OCI-LY7 (cell line): ENCODE results near the gene F8. TPM values are rescaled to one million over a fixed set of nuclear protein-coding genes. Genes with fewer than 3 reads are reported as not detected.

Experiments used
- BruUV-seq: library from RNA; stranded (reverse); fragments of 400-500 nt; replicated peaks from 2 replicates; lab custom pipeline; 2021; lab: Mats Ljungman, UMichigan
- CTCF ChIA-PET: fragments of 300-600 bp; sonication (Branson Sonifier 250); formaldehyde crosslinking; loops from one replicate; lab custom pipeline; 2022; ENCODE audit warnings: antibody characterized with exemption; ENCODE audit not compliant: unreplicated experiment; lab: Charles Lee
- POLR2A ChIA-PET: fragments of 300-600 bp; sonication (Branson Sonifier 250); formaldehyde crosslinking; loops from one replicate; lab custom pipeline; 2022; ENCODE audit warnings: antibody characterized with exemption; lab: Charles Lee
- DNase-seq: peaks from one replicate; pipeline ENCODE4 v3.0.0-alpha.2; 2015; ENCODE audit warnings: low spot score
- H2AFZ ChIP-seq: fragments of 200-600 bp; sonication (generic), shearing (Covaris generic); 2 replicates; pipeline ENCODE4 v1.6.1; 2014; ENCODE audit warnings: mild to moderate bottlenecking, antibody characterized with exemption, low read length, moderate library complexity
- H3K27ac ChIP-seq: fragments of 200-600 bp; sonication (generic); 2 replicates; pipeline ENCODE4 v1.5.1; 2014; ENCODE audit warnings: mixed run types, low read depth, mild to moderate bottlenecking, moderate library complexity, low read length, inconsistent platforms; ENCODE audit not compliant: poor library complexity, severe bottlenecking
- H3K36me3 ChIP-seq: fragments of 200-600 bp; sonication (generic); 2 replicates; pipeline ENCODE4 v1.6.1; 2014; ENCODE audit warnings: mild to moderate bottlenecking, antibody characterized with exemption, low read length, moderate library complexity, mixed read lengths; ENCODE audit not compliant: insufficient read depth
- H3K4me1 ChIP-seq: fragments of 200-600 bp; sonication (generic); 2 replicates; pipeline ENCODE4 v1.5.1; 2014; ENCODE audit warnings: mild to moderate bottlenecking, low read length; ENCODE audit not compliant: insufficient read depth, poor library complexity, severe bottlenecking
- H3K4me2 ChIP-seq: fragments of 200-600 bp; sonication (generic); 2 replicates; pipeline ENCODE4 v1.6.1; 2014; ENCODE audit warnings: mild to moderate bottlenecking, low read length
- H3K4me3 ChIP-seq: fragments of 200-600 bp; sonication (generic); 2 replicates; pipeline ENCODE4 v1.5.1; 2014; ENCODE audit warnings: mild to moderate bottlenecking, low read depth, low read length; ENCODE audit not compliant: poor library complexity, severe bottlenecking
- H3K79me2 ChIP-seq: fragments of 200-600 bp; sonication (generic); 2 replicates; pipeline ENCODE4 v1.6.1; 2016; ENCODE audit warnings: low read depth, mild to moderate bottlenecking, low read length, moderate library complexity, mixed read lengths; ENCODE audit not compliant: insufficient read depth
- H3K9me2 ChIP-seq: fragments of 200-600 bp; sonication (generic); 2 replicates; pipeline ENCODE4 v1.6.1; 2016; ENCODE audit warnings: mild to moderate bottlenecking, low read length, mixed read lengths; ENCODE audit not compliant: insufficient read depth
- H3K9me3 ChIP-seq: fragments of 200-600 bp; sonication (generic); 2 replicates; pipeline ENCODE4 v1.6.1; 2014; ENCODE audit warnings: mild to moderate bottlenecking, mixed run types, low read length, mixed read lengths
- H4K20me1 ChIP-seq: fragments of 200-600 bp; sonication (generic); 2 replicates; pipeline ENCODE4 v1.6.1; 2014; ENCODE audit warnings: mild to moderate bottlenecking, antibody characterized with exemption, low read length, moderate library complexity, mixed read lengths; ENCODE audit not compliant: insufficient read depth
- EZH2phosphoT487 ChIP-seq: fragments of 200-600 bp; sonication (generic); IDR thresholded peaks from 2 replicates; pipeline ENCODE4 v1.6.1; 2018; ENCODE audit warnings: low read depth, borderline replicate concordance, mild to moderate bottlenecking, mixed run types, antibody characterized with exemption, low read length, moderate library complexity, mixed read lengths
- intact Hi-C: fragments of 100-400 bp; cut with micrococcal nuclease; formaldehyde crosslinking; loops from one replicate; pipeline ENCODE4 v1.10.0; 2022; ENCODE audit not compliant: unreplicated experiment
- total RNA-seq, 2 experiments: library from RNA; depleted of rRNA in 1 of 2; stranded (reverse); fragments of >200 nt in 1 of 2; shearing (Covaris generic) in 1 of 2; gene quantifications; 2 replicates each; pipeline ENCODE4 v1.2.3, GENCODE V29; 2014 to 2022
- TF ChIP-seq, protein P1 (sequence below): fragments of 200-600 bp; sonication (generic); conservative IDR thresholded peaks from 2 replicates; pipeline ENCODE4 v1.5.1; 2014; ENCODE audit warnings: mild to moderate bottlenecking, antibody characterized with exemption, low read length, moderate library complexity, mixed read lengths

The F8 gene
- total RNA-seq, 2 experiments from 2014 or later, result 0.47 to 1.7 TPM

DNA sequence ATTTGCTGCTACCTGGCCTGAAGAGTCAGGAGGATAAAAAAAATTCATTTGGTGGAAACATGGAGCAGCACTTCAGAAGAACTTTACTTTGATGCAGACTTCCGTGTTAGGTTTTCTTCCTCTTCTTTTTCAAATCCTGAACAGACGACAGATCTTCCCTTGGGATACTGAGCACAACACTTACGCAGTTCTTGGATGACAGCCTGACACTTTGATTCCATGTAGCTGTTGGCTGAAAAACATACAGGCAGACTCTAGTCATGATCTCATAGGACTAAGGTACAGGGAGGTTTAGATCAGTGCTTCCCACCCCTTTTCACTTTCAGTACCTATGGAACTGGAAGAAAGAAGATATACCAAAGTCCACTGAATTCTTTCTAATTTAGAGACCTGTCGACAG, 39.2 kb upstream of the F8 start:
- Histone ChIP-seq H3K4me1 (no peaks in the 10 kb centered on the region), H3K4me2 (no peak overlapping the region), H4K20me1 (no peaks in the 10 kb centered on the region), H3K79me2 (no peaks in the 10 kb centered on the region), H2AFZ (no peak overlapping the region), H3K9me2 (no peaks in the 10 kb centered on the region), H3K36me3 (peaks cover 38% of the 10 kb centered on the region), H3K27ac (no peak overlapping the region), H3K9me3 (no peaks in the 10 kb centered on the region), H3K4me3 (no peak overlapping the region)
- intact Hi-C loops, result no loop called here
- no peak for DNase-seq
- TF ChIP-seq EZH2phosphoT487, result no peak
- TF ChIP-seq, protein P1, sequence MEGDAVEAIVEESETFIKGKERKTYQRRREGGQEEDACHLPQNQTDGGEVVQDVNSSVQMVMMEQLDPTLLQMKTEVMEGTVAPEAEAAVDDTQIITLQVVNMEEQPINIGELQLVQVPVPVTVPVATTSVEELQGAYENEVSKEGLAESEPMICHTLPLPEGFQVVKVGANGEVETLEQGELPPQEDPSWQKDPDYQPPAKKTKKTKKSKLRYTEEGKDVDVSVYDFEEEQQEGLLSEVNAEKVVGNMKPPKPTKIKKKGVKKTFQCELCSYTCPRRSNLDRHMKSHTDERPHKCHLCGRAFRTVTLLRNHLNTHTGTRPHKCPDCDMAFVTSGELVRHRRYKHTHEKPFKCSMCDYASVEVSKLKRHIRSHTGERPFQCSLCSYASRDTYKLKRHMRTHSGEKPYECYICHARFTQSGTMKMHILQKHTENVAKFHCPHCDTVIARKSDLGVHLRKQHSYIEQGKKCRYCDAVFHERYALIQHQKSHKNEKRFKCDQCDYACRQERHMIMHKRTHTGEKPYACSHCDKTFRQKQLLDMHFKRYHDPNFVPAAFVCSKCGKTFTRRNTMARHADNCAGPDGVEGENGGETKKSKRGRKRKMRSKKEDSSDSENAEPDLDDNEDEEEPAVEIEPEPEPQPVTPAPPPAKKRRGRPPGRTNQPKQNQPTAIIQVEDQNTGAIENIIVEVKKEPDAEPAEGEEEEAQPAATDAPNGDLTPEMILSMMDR, result no peak
- POLR2A ChIA-PET, result interaction anchor here (1.0 to 1.2 kb wide), 2 partner anchors 9 to 62 kb away, joined by 3 read pairs; no protein-coding TSS in a partner anchor
- BruUV-seq, result no TSS peak
- CTCF ChIA-PET, result no interaction called here

DNA sequence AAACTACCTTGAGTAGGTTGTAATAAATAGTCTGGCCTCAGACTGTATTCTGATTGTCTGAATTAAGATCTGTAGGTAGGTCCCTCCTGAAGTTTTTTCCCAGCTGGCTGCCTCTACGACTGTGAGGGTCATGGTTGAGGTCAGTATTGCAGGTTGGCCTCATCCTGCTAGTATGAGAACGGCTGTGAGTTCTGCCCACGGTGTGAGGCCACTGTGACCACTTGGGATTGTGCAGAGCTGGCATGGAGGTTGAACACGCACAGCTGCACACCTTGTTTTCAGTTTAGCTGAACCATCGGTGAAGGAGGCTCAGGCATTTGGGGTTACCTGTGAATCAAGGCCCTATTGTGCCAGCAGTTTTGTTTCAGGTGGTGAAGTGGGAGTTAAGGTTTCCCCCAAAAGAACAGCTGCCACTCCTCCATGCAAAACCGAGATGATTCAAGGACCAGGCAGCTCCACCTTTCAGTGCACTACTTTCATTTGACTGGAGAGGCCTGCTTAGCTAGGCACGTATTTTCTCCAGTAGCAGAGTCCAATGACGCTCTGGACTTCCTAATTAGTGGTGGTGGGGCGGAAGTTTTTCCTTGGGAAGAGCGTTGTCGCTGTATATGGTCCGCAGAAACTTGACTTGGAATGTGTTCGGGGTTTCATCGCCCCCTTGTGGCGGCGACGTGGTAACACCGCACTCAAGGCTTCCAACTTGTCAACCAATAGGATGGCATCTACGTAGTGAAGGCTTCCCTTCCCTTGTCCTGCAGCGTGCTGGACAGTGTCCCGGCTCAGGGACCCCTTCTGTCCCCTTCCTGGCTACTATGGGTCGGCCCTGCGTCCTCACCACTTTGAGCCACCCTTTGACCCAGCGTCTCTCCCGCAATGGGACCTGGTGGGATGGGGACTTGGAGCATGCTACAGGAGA, 34.6 kb upstream of the F8 start:
- CTCF ChIA-PET, result interaction anchor here (0.6 kb wide), 1 partner anchor 128 kb away, joined by 3 read pairs; no protein-coding TSS in a partner anchor
- Histone ChIP-seq H3K27ac (no peak overlapping the region), H3K79me2 (no peaks in the 10 kb centered on the region), H3K4me2 (no peak overlapping the region), H4K20me1 (no peaks in the 10 kb centered on the region), H2AFZ (no peak overlapping the region), H3K4me1 (no peaks in the 10 kb centered on the region), H3K36me3 (peaks cover 34% of the 10 kb centered on the region), H3K4me3 (no peak overlapping the region), H3K9me3 (no peaks in the 10 kb centered on the region), H3K9me2 (no peaks in the 10 kb centered on the region)
- POLR2A ChIA-PET, result no interaction called here
- no TSS peak for BruUV-seq
- peak; percentile 45 for DNase-seq
- intact Hi-C loops, result loop anchor here (1.0 kb wide), 1 partner anchor 77 kb away; no protein-coding TSS in a partner anchor
- TF ChIP-seq EZH2phosphoT487, result no peak
- TF ChIP-seq, protein P1, result peak; percentile 75

DNA sequence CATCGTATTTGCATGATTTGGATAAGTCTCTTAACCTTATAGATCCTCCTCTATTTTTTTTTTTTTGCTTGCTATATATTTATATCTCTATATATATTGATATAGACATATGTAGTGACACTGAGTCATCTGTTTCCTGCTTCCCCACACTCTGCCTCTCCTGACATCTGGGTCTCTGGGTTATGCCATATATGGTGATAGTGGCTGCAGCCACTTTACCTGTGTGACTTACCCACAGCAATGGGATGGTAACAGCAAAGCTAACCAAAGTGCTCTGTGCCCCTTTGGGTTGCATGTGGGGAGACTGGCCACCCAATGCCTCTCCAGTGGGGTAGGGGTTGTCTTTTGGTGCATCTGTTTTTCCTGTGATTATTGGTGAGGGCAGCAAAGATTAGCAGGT, 33.9 kb upstream of the F8 start:
- Histone ChIP-seq H3K36me3 (peaks cover 30% of the 10 kb centered on the region), H3K9me3 (no peaks in the 10 kb centered on the region), H3K4me2 (no peak overlapping the region), H3K9me2 (no peaks in the 10 kb centered on the region), H4K20me1 (no peaks in the 10 kb centered on the region), H3K4me1 (no peaks in the 10 kb centered on the region), H2AFZ (no peak overlapping the region), H3K79me2 (no peaks in the 10 kb centered on the region), H3K4me3 (no peak overlapping the region), H3K27ac (no peak overlapping the region)
- DNase-seq, result no peak
- ChIA-PET POLR2A (no interaction called here), CTCF (no interaction called here)
- BruUV-seq, result no TSS peak
- TF ChIP-seq, protein P1, result no peak
- TF ChIP-seq EZH2phosphoT487, result no peak
- intact Hi-C loops, result no loop called here
